H9 (cell line): ENCODE data around the gene GPR68. TPM values are rescaled to one million over a fixed set of nuclear protein-coding genes. Genes with fewer than 3 reads are reported as not detected.

Experiments used
- DNase-seq: peaks from one replicate; pipeline ENCODE4 v3.0.0-alpha.2; 2017
- H2AFZ ChIP-seq: one replicate; pipeline ENCODE4 v1.6.1; 2013; ENCODE audit warnings: mild to moderate bottlenecking, low read length, control low read depth, moderate library complexity
- H2AK5ac ChIP-seq: 2 replicates; pipeline ENCODE4 v1.6.1; 2013; ENCODE audit warnings: low read length, control low read depth, mixed read lengths; ENCODE audit not compliant: insufficient read length
- H2BK120ac ChIP-seq: one replicate; pipeline ENCODE4 v1.6.1; 2013; ENCODE audit warnings: low read depth, mild to moderate bottlenecking, low read length, control low read depth, inconsistent platforms; ENCODE audit not compliant: poor library complexity, severe bottlenecking
- H2BK12ac ChIP-seq: 2 replicates; pipeline ENCODE4 v1.6.1; 2013; ENCODE audit warnings: low read length, control low read depth, mixed read lengths, low read depth; ENCODE audit not compliant: insufficient read length
- H2BK15ac ChIP-seq: 2 replicates; pipeline ENCODE4 v1.6.1; 2013; ENCODE audit warnings: low read depth, low read length, control low read depth
- H2BK20ac ChIP-seq: one replicate; pipeline ENCODE4 v1.6.1; 2013; ENCODE audit warnings: low read depth, mild to moderate bottlenecking, low read length, control low read depth, inconsistent platforms; ENCODE audit not compliant: poor library complexity, severe bottlenecking
- H2BK5ac ChIP-seq: 2 replicates; pipeline ENCODE4 v1.6.1; 2013; ENCODE audit warnings: low read length, control low read depth, mixed read lengths; ENCODE audit not compliant: insufficient read length
- H3K14ac ChIP-seq: 2 replicates; pipeline ENCODE4 v1.6.1; 2013; ENCODE audit warnings: low read length, control low read depth; ENCODE audit not compliant: insufficient read depth
- H3K18ac ChIP-seq: 2 replicates; pipeline ENCODE4 v1.6.1; 2013; ENCODE audit warnings: low read depth, mild to moderate bottlenecking, mixed read lengths, low read length, control low read depth; ENCODE audit not compliant: insufficient read length
- H3K23ac ChIP-seq: 2 replicates; pipeline ENCODE4 v1.6.1; 2013; ENCODE audit warnings: low read length, control low read depth, mixed read lengths, low read depth; ENCODE audit not compliant: insufficient read length
- H3K23me2 ChIP-seq: 2 replicates; pipeline ENCODE4 v1.6.1; 2013; ENCODE audit warnings: low read depth, mild to moderate bottlenecking, mixed read lengths, low read length, control low read depth; ENCODE audit not compliant: insufficient read length, poor library complexity, severe bottlenecking
- H3K27ac ChIP-seq: 2 replicates; pipeline ENCODE4 v1.5.1; 2013; ENCODE audit warnings: low read length, control low read depth, mixed read lengths, low read depth; ENCODE audit not compliant: insufficient read length
- H3K27me3 ChIP-seq: 2 replicates; pipeline ENCODE4 v1.6.1; 2013; ENCODE audit warnings: low read length, control low read depth, inconsistent platforms; ENCODE audit not compliant: insufficient read depth
- H3K4ac ChIP-seq: 2 replicates; pipeline ENCODE4 v1.6.1; 2013; ENCODE audit warnings: low read depth, mild to moderate bottlenecking, control low read depth, inconsistent platforms, low read length, moderate library complexity
- H3K4me1 ChIP-seq: 2 replicates; pipeline ENCODE4 v1.6.1; 2013; ENCODE audit warnings: low read length, control low read depth, inconsistent platforms; ENCODE audit not compliant: insufficient read depth
- H3K4me2 ChIP-seq: 2 replicates; pipeline ENCODE4 v1.6.1; 2013; ENCODE audit warnings: low read length, control low read depth, mixed read lengths; ENCODE audit not compliant: insufficient read length, insufficient read depth
- H3K56ac ChIP-seq: 2 replicates; pipeline ENCODE4 v1.6.1; 2013; ENCODE audit warnings: low read depth, mild to moderate bottlenecking, mixed read lengths, low read length, control low read depth; ENCODE audit not compliant: insufficient read length
- H3K79me1 ChIP-seq: 2 replicates; pipeline ENCODE4 v1.6.1; 2013; ENCODE audit warnings: low read depth, mild to moderate bottlenecking, moderate library complexity, low read length, control low read depth, inconsistent platforms; ENCODE audit not compliant: insufficient read depth, poor library complexity, severe bottlenecking
- H3K79me2 ChIP-seq: 2 replicates; pipeline ENCODE4 v1.6.1; 2013; ENCODE audit warnings: low read length, control low read depth, inconsistent platforms; ENCODE audit not compliant: insufficient read depth
- H3K9ac ChIP-seq: 2 replicates; pipeline ENCODE4 v1.6.1; 2013; ENCODE audit warnings: low read length, control low read depth, mixed read lengths; ENCODE audit not compliant: insufficient read length; ENCODE audit errors: extremely low read depth
- H3K9me3 ChIP-seq: one replicate; pipeline ENCODE4 v1.6.1; 2013; ENCODE audit warnings: low read depth, low read length, inconsistent platforms; ENCODE audit not compliant: control insufficient read depth
- H3T11ph ChIP-seq: one replicate; pipeline ENCODE4 v1.6.1; 2013; ENCODE audit warnings: mild to moderate bottlenecking, low read length, control low read depth, inconsistent platforms
- H4K20me1 ChIP-seq: one replicate; pipeline ENCODE4 v1.6.1; 2013; ENCODE audit not compliant: control insufficient read depth, insufficient read length, insufficient read depth
- H4K5ac ChIP-seq: 2 replicates; pipeline ENCODE4 v1.6.1; 2013; ENCODE audit warnings: low read depth, mild to moderate bottlenecking, mixed read lengths, low read length, control low read depth; ENCODE audit not compliant: insufficient read length
- H4K8ac ChIP-seq: replicated peaks from 2 replicates; pipeline ENCODE4 v1.6.1; 2013; ENCODE audit warnings: low read length, control low read depth, mixed read lengths, low read depth; ENCODE audit not compliant: insufficient read length
- H4K91ac ChIP-seq: 2 replicates; pipeline ENCODE4 v1.6.1; 2013; ENCODE audit warnings: low read depth, mild to moderate bottlenecking, moderate library complexity, mixed read lengths, low read length, control low read depth; ENCODE audit not compliant: insufficient read length
- H3K27ac Mint-ChIP-seq, 3 experiments: 2 replicates in 2 of 3; 3 replicates in 1 of 3; pipeline ENCODE4 v1.8.0; 2020 to 2021; ENCODE audit warnings: mixed read lengths in 3 of 3, mild to moderate bottlenecking in 1 of 3, moderate library complexity in 1 of 3
- H3K27me3 Mint-ChIP-seq: 2 replicates; pipeline ENCODE4 v1.8.0; 2021; ENCODE audit warnings: low read depth, mild to moderate bottlenecking, moderate library complexity, mixed read lengths
- H3K36me3 Mint-ChIP-seq, 3 experiments: 2 replicates in 2 of 3; 3 replicates in 1 of 3; pipeline ENCODE4 v1.8.0; 2020 to 2021; ENCODE audit warnings: low read depth in 3 of 3, mixed read lengths in 3 of 3; ENCODE audit not compliant: insufficient read depth in 1 of 3
- H3K4me1 Mint-ChIP-seq, 2 experiments: 2 replicates each; pipeline ENCODE4 v1.8.0; 2020; ENCODE audit warnings: mixed read lengths in 2 of 2
- H3K4me3 Mint-ChIP-seq, 2 experiments: 2 replicates in 1 of 2; 3 replicates in 1 of 2; pipeline ENCODE4 v1.8.0; 2020 to 2021; ENCODE audit warnings: mild to moderate bottlenecking in 2 of 2, mixed read lengths in 2 of 2, moderate library complexity in 1 of 2
- H3K9me3 Mint-ChIP-seq, 2 experiments: 2 replicates in 1 of 2; 3 replicates in 1 of 2; pipeline ENCODE4 v1.8.0; 2020; ENCODE audit warnings: mild to moderate bottlenecking in 2 of 2, mixed read lengths in 2 of 2, moderate library complexity in 1 of 2
- WGBS: extraction: QIAGEN DNeasy Blood & Tissue Kit; methylation state at CpG from one replicate; pipeline ENCODE4 v1.1.7; 2013; ENCODE audit warnings: missing lambda C conversion rate, low lambda C conversion rate, mixed read lengths; ENCODE audit not compliant: insufficient read length; ENCODE audit errors: extremely low coverage; 5-methylcytosine and 5-hydroxymethylcytosine counted together
- total RNA-seq: library from RNA; stranded (reverse); gene quantifications from 2 replicates; pipeline ENCODE4 v1.2.1, GENCODE V29; 2021
- TF ChIP-seq, protein P1 (sequence below): fragments of 200-600 bp; sonication (generic); conservative IDR thresholded peaks from 3 replicates; pipeline ENCODE4 v1.8.0; 2021; ENCODE audit warnings: antibody characterized with exemption, mild to moderate bottlenecking

Gene GPR68
- total RNA-seq, 1 experiment from 2014 or later: 0.33 TPM

DNA sequence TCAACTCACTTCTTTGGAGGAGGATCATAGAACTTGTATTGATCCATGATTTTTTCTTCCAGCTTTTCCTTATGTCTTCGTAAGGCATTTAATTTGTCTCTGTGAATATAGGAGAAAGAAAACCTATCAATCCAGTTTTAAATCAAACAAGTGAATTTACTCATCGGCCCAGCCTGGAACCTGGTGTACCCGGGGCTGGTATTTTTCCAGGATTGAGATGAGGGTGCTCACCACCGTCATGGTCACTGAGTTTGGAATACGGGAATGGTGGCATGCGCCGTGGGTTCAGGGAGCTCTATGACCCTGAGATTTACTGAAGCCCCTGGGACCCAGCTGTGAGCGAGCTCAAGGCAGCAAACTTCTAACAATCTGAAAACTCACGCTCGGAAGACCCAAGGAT lies 46.5 kb upstream of the GPR68 start:
- H4K5ac ChIP-seq: no peak overlapping the region
- H3K27me3 ChIP-seq: no peaks in the 10 kb centered on the region
- Mint-ChIP-seq H3K4me3 (no peak overlapping the region), H3K9me3 (no peaks in the 10 kb centered on the region), H3K4me1 (no peaks in the 10 kb centered on the region), H3K27me3 (no peaks in the 10 kb centered on the region), H3K36me3 (peaks cover 20 to 80% (median 36%) of the 10 kb centered on the region in 3 experiments; a peak in 6 of 7 replicates), H3K27ac (peak overlapping the region in 1 of 3 experiments; percentile 49; a peak in 3 of 7 replicates)
- H3K79me1 ChIP-seq: no peaks in the 10 kb centered on the region
- no peak overlapping the region for H3K4ac ChIP-seq
- no peak overlapping the region for H3T11ph ChIP-seq
- H3K23ac ChIP-seq: no peak overlapping the region
- DNase-seq: no peak
- H4K8ac ChIP-seq: no peak overlapping the region
- no peak overlapping the region for H2BK12ac ChIP-seq
- no peak overlapping the region for H2AFZ ChIP-seq
- H3K18ac ChIP-seq: no peak overlapping the region
- H3K9ac ChIP-seq: no peak overlapping the region
- peaks cover 2% of the 10 kb centered on the region for H4K20me1 ChIP-seq
- no peak overlapping the region for H3K4me2 ChIP-seq
- no peaks in the 10 kb centered on the region for H3K9me3 ChIP-seq
- no peak overlapping the region for H3K27ac ChIP-seq
- H2BK20ac ChIP-seq: no peak overlapping the region
- TF ChIP-seq, protein P1, sequence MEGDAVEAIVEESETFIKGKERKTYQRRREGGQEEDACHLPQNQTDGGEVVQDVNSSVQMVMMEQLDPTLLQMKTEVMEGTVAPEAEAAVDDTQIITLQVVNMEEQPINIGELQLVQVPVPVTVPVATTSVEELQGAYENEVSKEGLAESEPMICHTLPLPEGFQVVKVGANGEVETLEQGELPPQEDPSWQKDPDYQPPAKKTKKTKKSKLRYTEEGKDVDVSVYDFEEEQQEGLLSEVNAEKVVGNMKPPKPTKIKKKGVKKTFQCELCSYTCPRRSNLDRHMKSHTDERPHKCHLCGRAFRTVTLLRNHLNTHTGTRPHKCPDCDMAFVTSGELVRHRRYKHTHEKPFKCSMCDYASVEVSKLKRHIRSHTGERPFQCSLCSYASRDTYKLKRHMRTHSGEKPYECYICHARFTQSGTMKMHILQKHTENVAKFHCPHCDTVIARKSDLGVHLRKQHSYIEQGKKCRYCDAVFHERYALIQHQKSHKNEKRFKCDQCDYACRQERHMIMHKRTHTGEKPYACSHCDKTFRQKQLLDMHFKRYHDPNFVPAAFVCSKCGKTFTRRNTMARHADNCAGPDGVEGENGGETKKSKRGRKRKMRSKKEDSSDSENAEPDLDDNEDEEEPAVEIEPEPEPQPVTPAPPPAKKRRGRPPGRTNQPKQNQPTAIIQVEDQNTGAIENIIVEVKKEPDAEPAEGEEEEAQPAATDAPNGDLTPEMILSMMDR: no peak
- H3K56ac ChIP-seq: no peak overlapping the region
- H3K79me2 ChIP-seq: no peaks in the 10 kb centered on the region
- no peak overlapping the region for H2AK5ac ChIP-seq
- H2BK120ac ChIP-seq: no peak overlapping the region
- H3K23me2 ChIP-seq: no peaks in the 10 kb centered on the region
- H4K91ac ChIP-seq: no peak overlapping the region
- H3K14ac ChIP-seq: no peak overlapping the region
- H3K4me1 ChIP-seq: no peaks in the 10 kb centered on the region
- H2BK5ac ChIP-seq: no peak overlapping the region
- no CpG with 5 or more reads among the region's 10 CpGs for WGBS
- H2BK15ac ChIP-seq: no peak overlapping the region
